Measurements from ENCODE around the gene SUV39H2. TPM values are rescaled to one million over a fixed set of nuclear protein-coding genes. Genes with fewer than 3 reads are reported as not detected.

Gene SUV39H2
- total RNA-seq, 2 experiments from 2014 or later: 35.8 to 38.2 TPM

DNA sequence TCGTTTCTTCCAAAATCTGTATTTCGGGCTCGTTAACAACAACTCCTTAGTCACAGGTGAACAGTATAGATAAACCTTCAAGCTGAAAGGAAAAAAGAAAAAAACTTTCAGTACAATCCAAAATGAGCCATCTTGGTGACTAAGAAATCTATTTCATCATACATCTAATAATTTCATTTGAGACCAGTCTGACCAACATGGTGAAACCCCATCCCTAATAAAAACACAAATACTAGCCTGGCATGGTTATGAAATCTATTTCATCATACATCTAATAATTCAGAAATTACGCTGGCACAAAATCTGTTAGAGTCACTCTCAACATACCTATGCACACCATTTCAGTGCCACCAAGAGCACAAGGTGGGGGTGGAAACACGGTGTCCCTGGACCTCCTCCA lies 66.4 kb downstream of the SUV39H2 start:
- peaks cover 24% of the 10 kb centered on the region for H3K36me3 Mint-ChIP-seq (ENCODE audit: low read depth)
- no peak overlapping the region for H3K27ac Mint-ChIP-seq
- peaks cover 7% of the 10 kb centered on the region for H3K4me1 Mint-ChIP-seq (ENCODE audit: low read depth)
- H3K4me3 Mint-ChIP-seq: no peak overlapping the region
- no peaks in the 10 kb centered on the region for H3K27me3 Mint-ChIP-seq (ENCODE audit: low read depth)
- CTCF ChIA-PET: no interaction called here
- intact Hi-C loops (cut with micrococcal nuclease): no loop called here
- no peak for DNase-seq
- H3K9me3 Mint-ChIP-seq: no peaks in the 10 kb centered on the region

DNA sequence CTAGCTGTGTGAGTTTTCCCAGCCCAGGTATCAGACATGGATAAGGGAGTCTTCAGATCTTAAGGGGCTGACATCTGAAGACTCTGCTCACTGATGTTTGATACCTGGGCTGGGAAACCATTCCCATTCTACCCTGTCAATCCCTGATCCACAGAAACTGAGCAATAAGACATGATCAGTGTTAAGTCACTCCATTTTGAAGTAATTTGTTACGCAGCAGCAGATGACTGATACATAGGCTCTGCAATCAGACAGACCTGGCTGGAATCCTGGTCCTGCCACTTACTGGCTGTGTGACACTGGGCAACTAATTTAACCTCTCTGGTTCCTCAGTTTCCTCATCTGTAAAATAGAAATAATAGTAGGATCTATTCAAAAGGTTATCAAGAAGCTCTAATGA lies 68.6 kb downstream of the SUV39H2 start:
- CTCF ChIA-PET: interaction anchor here (1.5 kb wide), 1 partner anchor 109 kb away, joined by 3 read pairs; the partner anchor contains the start of genes CDNF, HSPA14 and MSANTD7
- H3K27me3 Mint-ChIP-seq (ENCODE audit: low read depth): no peaks in the 10 kb centered on the region

DNA sequence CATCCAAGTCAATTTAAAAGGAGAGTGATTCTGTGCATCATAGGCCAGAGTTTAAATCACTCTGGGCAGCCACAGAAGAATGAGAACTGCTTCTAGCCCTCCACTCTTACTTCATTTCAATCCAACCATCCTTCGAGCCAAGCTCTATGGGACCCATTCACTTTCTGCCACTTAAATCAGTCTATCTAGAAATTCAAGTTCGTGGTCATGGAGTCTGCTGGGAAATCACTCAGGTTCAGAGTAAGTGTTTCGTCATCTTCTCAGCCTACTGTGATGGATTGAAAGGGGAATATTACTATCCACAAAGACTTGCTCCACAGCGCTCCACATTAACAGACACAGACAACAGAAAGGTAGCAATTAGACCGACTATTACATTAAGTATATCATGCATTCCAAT lies 70.6 kb downstream of the SUV39H2 start:
- Mint-ChIP-seq H3K4me1 (ENCODE audit: low read depth) (peaks cover 35% of the 10 kb centered on the region), H3K4me3 (no peak overlapping the region), H3K27ac (no peak overlapping the region), H3K27me3 (ENCODE audit: low read depth) (no peaks in the 10 kb centered on the region), H3K9me3 (no peaks in the 10 kb centered on the region), H3K36me3 (ENCODE audit: low read depth) (peaks cover 31% of the 10 kb centered on the region)
- no peak for DNase-seq
- intact Hi-C loops (cut with micrococcal nuclease): no loop called here
- CTCF ChIA-PET: interaction anchor here (1.2 kb wide), 1 partner anchor 22 kb away, joined by 4 read pairs; no protein-coding TSS in a partner anchor

More for the DNA sequence above, 68.6 kb downstream of the SUV39H2 start:
- no peak for DNase-seq
- H3K4me3 Mint-ChIP-seq: no peak overlapping the region
- peaks cover 28% of the 10 kb centered on the region for H3K36me3 Mint-ChIP-seq (ENCODE audit: low read depth)
- H3K4me1 Mint-ChIP-seq (ENCODE audit: low read depth): peaks cover 24% of the 10 kb centered on the region
- intact Hi-C loops (cut with micrococcal nuclease): no loop called here
- no peaks in the 10 kb centered on the region for H3K9me3 Mint-ChIP-seq
- H3K27ac Mint-ChIP-seq: no peak overlapping the region

DNA sequence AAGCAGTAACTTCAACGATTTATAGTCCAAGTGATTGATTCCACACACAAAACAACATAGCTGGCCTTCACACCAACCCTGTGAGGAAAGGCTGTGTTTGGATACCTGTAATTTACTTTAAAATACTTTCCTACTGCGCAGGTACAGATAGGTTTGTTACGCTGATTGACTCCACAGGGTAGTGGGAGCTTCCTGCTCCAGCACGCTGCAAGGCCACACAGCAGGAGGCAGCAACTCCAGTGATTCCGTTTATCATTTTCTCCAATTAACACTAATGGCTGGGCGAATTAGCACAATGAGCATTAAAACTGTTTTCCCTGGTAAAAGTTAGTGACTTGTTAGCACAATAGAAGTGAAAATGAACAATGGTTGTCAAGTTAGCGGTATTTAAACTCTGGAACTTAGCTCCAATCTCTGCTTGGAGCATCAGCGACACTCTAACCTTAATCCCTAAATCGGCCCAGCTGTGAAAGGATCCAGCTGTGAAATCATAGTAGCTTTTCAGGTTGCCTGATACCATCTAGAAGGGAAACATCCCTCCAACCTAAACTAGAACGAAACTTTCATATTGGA lies 74.3 kb downstream of the SUV39H2 start:
- no peaks in the 10 kb centered on the region for H3K9me3 Mint-ChIP-seq
- DNase-seq: no peak
- peak overlapping the region; percentile 90 for H3K4me3 Mint-ChIP-seq
- peaks cover 52% of the 10 kb centered on the region for H3K4me1 Mint-ChIP-seq (ENCODE audit: low read depth)
- CTCF ChIA-PET: interaction anchor here (0.7 to 1.7 kb wide), 5 partner anchors 19 to 383 kb away, joined by 3 to 4 read pairs (median 3); no protein-coding TSS in a partner anchor
- H3K27me3 Mint-ChIP-seq (ENCODE audit: low read depth): no peaks in the 10 kb centered on the region
- H3K27ac Mint-ChIP-seq: peak overlapping the region; percentile 93
- intact Hi-C loops (cut with micrococcal nuclease): loop anchor here (5.0 kb wide), 5 partner anchors 41 to 1606 kb away; partner anchors contain the start of gene SEPHS1
- peaks cover 15% of the 10 kb centered on the region for H3K36me3 Mint-ChIP-seq (ENCODE audit: low read depth)

DNA sequence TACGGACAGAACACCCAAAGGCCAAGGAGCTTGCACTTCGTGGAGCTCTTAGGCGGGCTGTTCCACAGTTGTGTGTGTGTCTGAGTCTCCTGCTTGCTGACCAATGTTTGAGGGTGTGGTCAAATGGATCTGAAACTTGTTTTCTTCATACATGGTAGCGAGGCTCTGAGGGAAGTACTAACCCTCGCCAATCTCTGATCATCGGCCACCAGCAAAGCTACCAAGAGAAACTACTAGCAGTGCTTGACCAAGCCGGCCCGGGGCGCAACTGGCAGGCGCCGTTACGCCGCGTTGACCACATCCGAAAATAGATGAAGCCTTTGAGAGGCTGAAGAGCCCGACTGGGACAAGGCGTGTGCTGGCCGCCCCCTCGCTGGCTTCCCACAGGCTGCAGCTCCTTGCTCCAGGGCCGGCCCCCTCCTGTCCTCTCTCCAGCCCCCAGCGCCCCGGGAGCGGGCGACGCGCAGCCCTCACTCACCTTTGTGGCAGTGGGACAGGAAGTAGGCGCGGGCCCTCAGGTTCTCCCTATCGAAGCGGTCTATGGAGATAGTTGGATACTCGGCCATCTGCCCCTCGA lies 74.8 kb downstream of the SUV39H2 start:
- intact Hi-C loops (cut with micrococcal nuclease): loop anchor here (5.0 kb wide), 5 partner anchors 41 to 1606 kb away; partner anchors contain the start of gene SEPHS1
- Mint-ChIP-seq H3K9me3 (no peaks in the 10 kb centered on the region), H3K36me3 (ENCODE audit: low read depth) (peaks cover 13% of the 10 kb centered on the region), H3K27me3 (ENCODE audit: low read depth) (no peaks in the 10 kb centered on the region), H3K27ac (peak overlapping the region; percentile 93), H3K4me3 (peak overlapping the region; percentile 90), H3K4me1 (ENCODE audit: low read depth) (peaks cover 52% of the 10 kb centered on the region)
- no peak for DNase-seq
- CTCF ChIA-PET: interaction anchor here (0.8 to 1.7 kb wide), 4 partner anchors 19 to 152 kb away, joined by 3 to 4 read pairs (median 4); no protein-coding TSS in a partner anchor

Other genes starting within 250 kb of the SUV39H2 start
- gene FAM107B, start 104.0 kb upstream of the SUV39H2 start, total RNA-seq: 100 to 1,000 TPM; 105 to 129 TPM
- gene CDNF, start 40.8 kb upstream of the SUV39H2 start, total RNA-seq: 1 to 10 TPM; 1.6 to 1.8 TPM
- 10 to 100 TPM; 28.1 to 29.9 TPM for gene HSPA14, start 40.6 kb upstream of the SUV39H2 start, total RNA-seq
- gene MSANTD7, start 40.6 kb upstream of the SUV39H2 start, total RNA-seq: 10 to 100 TPM; 19.6 to 21.3 TPM
- 10 to 100 TPM in 1 of 2 experiments, 1 to 10 TPM in 1; 9.8 to 13.9 TPM for gene DCLRE1C, start 75.2 kb downstream of the SUV39H2 start, total RNA-seq
- gene MEIG1, start 80.5 kb downstream of the SUV39H2 start, total RNA-seq: under 1 TPM; 0.81 to 0.93 TPM
- under 1 TPM in 1 of 2 experiments, not detected in 1; 0.74 TPM for gene OLAH, start 165.1 kb downstream of the SUV39H2 start, total RNA-seq
- gene ACBD7, start 209.9 kb downstream of the SUV39H2 start, total RNA-seq: under 1 TPM; 0.72 to 0.94 TPM
- gene RPP38, start 218.5 kb downstream of the SUV39H2 start, total RNA-seq: 10 to 100 TPM; 15.6 to 16.3 TPM

All from activated naive CD4-positive, alpha-beta T cell treated with anti-CD3 and anti-CD28 coated beads for 36 hours (primary cell).